Activated T-helper 2 cell treated with anti-CD3 and anti-CD28 coated beads, Interferon-gamma antibody, Interleukin-2, Interleukin-4, amounts not matched to agents 10 μg/mL and 5 μg/mL and 100 μg/mL, durations not matched to agents 14 hours and 24 hours and 36 hours (primary cell): ENCODE data around the gene NTRK1. TPM values are rescaled to one million over a fixed set of nuclear protein-coding genes. Genes with fewer than 3 reads are reported as not detected.

Source experiments
- DNase-seq: peaks from one replicate; pipeline ENCODE4 v3.0.0; 2021; ENCODE audit warnings: low spot score
- H3K27ac Mint-ChIP-seq: one replicate; pipeline ENCODE4 v1.8.0; 2021; ENCODE audit warnings: mixed read lengths
- H3K27me3 Mint-ChIP-seq: one replicate; pipeline ENCODE4 v1.8.0; 2021; ENCODE audit warnings: low read depth, mixed read lengths
- H3K36me3 Mint-ChIP-seq: one replicate; pipeline ENCODE4 v1.8.0; 2021; ENCODE audit warnings: low read depth, mixed read lengths
- H3K4me1 Mint-ChIP-seq: one replicate; pipeline ENCODE4 v1.8.0; 2021; ENCODE audit warnings: low read depth, mixed read lengths
- H3K4me3 Mint-ChIP-seq: one replicate; pipeline ENCODE4 v1.8.0; 2021; ENCODE audit warnings: low read depth, mild to moderate bottlenecking, moderate library complexity, mixed read lengths
- H3K9me3 Mint-ChIP-seq: one replicate; pipeline ENCODE4 v1.8.0; 2021; ENCODE audit warnings: mixed read lengths
- intact Hi-C: fragments of 100-400 bp; cut with micrococcal nuclease; formaldehyde crosslinking; loops from one replicate; pipeline ENCODE4 v1.15.1; 2023
- total RNA-seq: library from RNA; stranded (reverse); gene quantifications from 2 replicates; pipeline ENCODE4 v1.2.3, GENCODE V29; 2022

NTRK1 gene
- total RNA-seq, 1 donor from 2014 or later: 252 TPM

GRCh38 chr1:156823210-156823790 is 37.4 kb upstream of the NTRK1 start:
- Mint-ChIP-seq H3K27ac (peak overlapping the region; percentile 88), H3K36me3 (peaks cover 4% of the 10 kb centered on the region), H3K4me1 (peaks cover 40% of the 10 kb centered on the region), H3K27me3 (no peaks in the 10 kb centered on the region), H3K4me3 (no peak overlapping the region), H3K9me3 (peaks cover 15% of the 10 kb centered on the region)
- DNase-seq: no peak
- intact Hi-C loops: no loop called here

GRCh38 chr1:156826630-156827029 is 34.0 kb upstream of the NTRK1 start:
- H3K4me3 Mint-ChIP-seq: no peak overlapping the region
- DNase-seq: no peak
- intact Hi-C loops: no loop called here
- no peaks in the 10 kb centered on the region for H3K36me3 Mint-ChIP-seq
- H3K27me3 Mint-ChIP-seq: peaks cover 3% of the 10 kb centered on the region
- H3K9me3 Mint-ChIP-seq: peaks cover 3% of the 10 kb centered on the region
- H3K4me1 Mint-ChIP-seq: peaks cover 26% of the 10 kb centered on the region
- no peak overlapping the region for H3K27ac Mint-ChIP-seq

GRCh38 chr1:156828400-156829124 is 32.1 kb upstream of the NTRK1 start:
- Mint-ChIP-seq H3K27ac (no peak overlapping the region), H3K4me3 (no peak overlapping the region), H3K4me1 (peaks cover 15% of the 10 kb centered on the region), H3K36me3 (no peaks in the 10 kb centered on the region), H3K9me3 (no peaks in the 10 kb centered on the region), H3K27me3 (peaks cover 3% of the 10 kb centered on the region)
- intact Hi-C loops: no loop called here
- DNase-seq: no peak

GRCh38 chr1:156832434-156832833 is 28.2 kb upstream of the NTRK1 start:
- H3K27ac Mint-ChIP-seq: peak overlapping the region; percentile 1
- H3K9me3 Mint-ChIP-seq: no peaks in the 10 kb centered on the region
- no peaks in the 10 kb centered on the region for H3K36me3 Mint-ChIP-seq
- H3K27me3 Mint-ChIP-seq: peaks cover 3% of the 10 kb centered on the region
- no peak overlapping the region for H3K4me3 Mint-ChIP-seq
- no peak for DNase-seq
- peaks cover 49% of the 10 kb centered on the region for H3K4me1 Mint-ChIP-seq
- intact Hi-C loops: no loop called here

- no peak for DNase-seq
- no peaks in the 10 kb centered on the region for H3K9me3 Mint-ChIP-seq
- H3K27me3 Mint-ChIP-seq: peaks cover 3% of the 10 kb centered on the region
- H3K4me1 Mint-ChIP-seq: peaks cover 51% of the 10 kb centered on the region
- no peak overlapping the region for H3K4me3 Mint-ChIP-seq
- intact Hi-C loops: loop anchor here (2.0 kb wide), 1 partner anchor 15 kb away; no protein-coding TSS in a partner anchor
- peak overlapping the region; percentile 50 for H3K27ac Mint-ChIP-seq
- no peaks in the 10 kb centered on the region for H3K36me3 Mint-ChIP-seq
These were observed 27.1 kb upstream of the NTRK1 start for GRCh38 chr1:156833603-156834002.

GRCh38 chr1:156834322-156834721 is 26.3 kb upstream of the NTRK1 start:
- H3K27me3 Mint-ChIP-seq: no peaks in the 10 kb centered on the region
- H3K9me3 Mint-ChIP-seq: no peaks in the 10 kb centered on the region
- H3K4me3 Mint-ChIP-seq: peak overlapping the region; percentile 10
- peak overlapping the region; percentile 50 for H3K27ac Mint-ChIP-seq
- H3K4me1 Mint-ChIP-seq: peaks cover 52% of the 10 kb centered on the region
- no peaks in the 10 kb centered on the region for H3K36me3 Mint-ChIP-seq
- no peak for DNase-seq
- intact Hi-C loops: loop anchor here (2.0 kb wide), 1 partner anchor 14 kb away; no protein-coding TSS in a partner anchor

GRCh38 chr1:156836041-156836654 is 24.5 kb upstream of the NTRK1 start:
- Mint-ChIP-seq H3K27ac (peak overlapping the region; percentile 82), H3K4me3 (peak overlapping the region; percentile 40), H3K27me3 (peaks cover 3% of the 10 kb centered on the region), H3K36me3 (no peaks in the 10 kb centered on the region), H3K9me3 (no peaks in the 10 kb centered on the region), H3K4me1 (peaks cover 55% of the 10 kb centered on the region)
- intact Hi-C loops: loop anchor here (1.0 to 5.0 kb wide), 2 partner anchors 20 to 34 kb away; partner anchors contain the start of gene SH2D2A
- no peak for DNase-seq

- peaks cover 5% of the 10 kb centered on the region for H3K27me3 Mint-ChIP-seq
- H3K4me1 Mint-ChIP-seq: peaks cover 55% of the 10 kb centered on the region
- DNase-seq: no peak
- H3K36me3 Mint-ChIP-seq: no peaks in the 10 kb centered on the region
- H3K9me3 Mint-ChIP-seq: no peaks in the 10 kb centered on the region
- no peak overlapping the region for H3K4me3 Mint-ChIP-seq
- H3K27ac Mint-ChIP-seq: peak overlapping the region; percentile 43
- intact Hi-C loops: loop anchor here (1.0 to 5.0 kb wide), 2 partner anchors 21 to 35 kb away; partner anchors contain the start of gene SH2D2A
These were observed 23.8 kb upstream of the NTRK1 start for GRCh38 chr1:156836892-156837291.

- H3K27ac Mint-ChIP-seq: peak overlapping the region; percentile 69
- H3K9me3 Mint-ChIP-seq: no peaks in the 10 kb centered on the region
- DNase-seq: peak; percentile 36
- no peak overlapping the region for H3K4me3 Mint-ChIP-seq
- no peaks in the 10 kb centered on the region for H3K36me3 Mint-ChIP-seq
- H3K27me3 Mint-ChIP-seq: peaks cover 23% of the 10 kb centered on the region
- intact Hi-C loops: loop anchor here (2.0 to 5.0 kb wide), 3 partner anchors 22 to 52 kb away; partner anchors contain the start of gene NTRK1
- peaks cover 46% of the 10 kb centered on the region for H3K4me1 Mint-ChIP-seq
These were observed 21.7 kb upstream of the NTRK1 start for GRCh38 chr1:156838972-156839371.

- no peak for DNase-seq
- Mint-ChIP-seq H3K36me3 (no peaks in the 10 kb centered on the region), H3K27ac (no peak overlapping the region), H3K27me3 (peaks cover 28% of the 10 kb centered on the region), H3K4me1 (peaks cover 42% of the 10 kb centered on the region), H3K4me3 (no peak overlapping the region), H3K9me3 (no peaks in the 10 kb centered on the region)
- intact Hi-C loops: loop anchor here (2.0 to 5.0 kb wide), 3 partner anchors 21 to 51 kb away; partner anchors contain the start of gene NTRK1
These were observed 21.1 kb upstream of the NTRK1 start for GRCh38 chr1:156839426-156840109.

GRCh38 chr1:156840186-156840897 is 20.3 kb upstream of the NTRK1 start:
- Mint-ChIP-seq H3K27me3 (peaks cover 34% of the 10 kb centered on the region), H3K27ac (no peak overlapping the region), H3K9me3 (no peaks in the 10 kb centered on the region), H3K4me3 (no peak overlapping the region), H3K36me3 (no peaks in the 10 kb centered on the region), H3K4me1 (peaks cover 36% of the 10 kb centered on the region)
- DNase-seq: no peak
- intact Hi-C loops: no loop called here

GRCh38 chr1:156840898-156841279 is 19.8 kb upstream of the NTRK1 start:
- no peak for DNase-seq

More at GRCh38 chr1:156840898-156841279, 19.8 kb upstream of the NTRK1 start:
- intact Hi-C loops: no loop called here
- Mint-ChIP-seq H3K36me3 (no peaks in the 10 kb centered on the region), H3K9me3 (no peaks in the 10 kb centered on the region), H3K4me1 (peaks cover 31% of the 10 kb centered on the region), H3K27ac (no peak overlapping the region), H3K4me3 (no peak overlapping the region), H3K27me3 (peaks cover 38% of the 10 kb centered on the region)
